Endothelial cell of umbilical vein (primary cell): ENCODE measurements around the gene TEX264. TPM values are rescaled to one million over a fixed set of nuclear protein-coding genes. Genes with fewer than 3 reads are reported as not detected.

Source experiments
- BruUV-seq: library from RNA; stranded (reverse); fragments of 400-500 nt; replicated peaks from 2 replicates; lab custom pipeline; 2021; lab: Mats Ljungman, UMichigan
- CTCF ChIA-PET: fragments of 300-600, 350-600 bp; sonication (Branson Sonifier 250); formaldehyde crosslinking; loops from one replicate; lab custom pipeline; 2021; ENCODE audit warnings: antibody characterized with exemption, inconsistent platforms; lab: Charles Lee
- POLR2A ChIA-PET: fragments of 300-600, 350-600 bp; sonication (Branson Sonifier 250); formaldehyde crosslinking; loops from one replicate; lab custom pipeline; 2021; ENCODE audit warnings: antibody characterized with exemption, inconsistent platforms; lab: Charles Lee
- DNase-seq: peaks from one replicate; pipeline ENCODE4 v3.0.0-alpha.2; 2011; ENCODE audit warnings: low read depth, low spot score
- FAIRE-seq: peaks from 2 replicates; lab custom pipeline; 2011; peaks lifted over from hg19 to GRCh38; lab: Jason Lieb, UNC
- H2AFZ ChIP-seq: 2 replicates; pipeline ENCODE4 v1.6.0; 2012; ENCODE audit warnings: low read depth, low read length, control low read depth, inconsistent platforms
- H3K27ac ChIP-seq: 2 replicates; pipeline ENCODE4 v1.5.1; 2011; ENCODE audit warnings: low read depth, mild to moderate bottlenecking, control low read depth, low read length, moderate library complexity; ENCODE audit not compliant: insufficient read depth
- H3K27me3 ChIP-seq, 2 experiments: 2 replicates each; pipeline versions ENCODE4 v1.6.0 to v1.6.1; 2011; ENCODE audit warnings: low read length in 2 of 2, mixed read lengths in 1 of 2; ENCODE audit not compliant: control insufficient read depth in 2 of 2, insufficient read depth in 2 of 2
- H3K36me3 ChIP-seq, 2 experiments: 2 replicates in 1 of 2; 3 replicates in 1 of 2; pipeline ENCODE4 v1.5.1; 2011; ENCODE audit warnings: low read length in 2 of 2, mild to moderate bottlenecking in 1 of 2, moderate library complexity in 1 of 2; ENCODE audit not compliant: control insufficient read depth in 2 of 2, insufficient read depth in 2 of 2; ENCODE audit errors: extremely low read depth in 1 of 2
- H3K4me1 ChIP-seq: 3 replicates; pipeline ENCODE4 v1.5.1; 2011; ENCODE audit warnings: mild to moderate bottlenecking, low read length; ENCODE audit not compliant: control insufficient read depth, insufficient read depth; ENCODE audit errors: extremely low read depth
- H3K4me2 ChIP-seq: 2 replicates; pipeline ENCODE4 v1.6.1; 2011; ENCODE audit warnings: low read length, control low read depth, mixed read lengths; ENCODE audit not compliant: insufficient read depth
- H3K4me3 ChIP-seq, 3 experiments: fragments of 200-600 bp in 1 of 3; sonication (generic), shearing (Covaris generic) in 1 of 3; replicated peaks in 1 of 3; 2 replicates each; pipeline ENCODE4 v1.5.1; 2011 to 2016; ENCODE audit warnings: control low read depth in 3 of 3, low read length in 3 of 3, mild to moderate bottlenecking in 2 of 3, inconsistent platforms in 1 of 3, low read depth in 1 of 3, moderate library complexity in 1 of 3; ENCODE audit not compliant: insufficient read depth in 1 of 3
- H3K79me2 ChIP-seq: 2 replicates; pipeline ENCODE4 v1.6.0; 2012; ENCODE audit warnings: low read length, inconsistent platforms; ENCODE audit not compliant: control insufficient read depth, insufficient read depth
- H3K9ac ChIP-seq: replicated peaks from 2 replicates; pipeline ENCODE3; 2011; ENCODE audit warnings: low read length, control low read depth; ENCODE audit not compliant: insufficient read depth; ENCODE audit errors: extremely low read depth
- H3K9me1 ChIP-seq: replicated peaks from 3 replicates; pipeline ENCODE4 v1.6.0; 2011; ENCODE audit warnings: mild to moderate bottlenecking, low read length; ENCODE audit not compliant: control insufficient read depth, insufficient read depth; ENCODE audit errors: extremely low read depth
- H3K9me3 ChIP-seq: replicated peaks from 2 replicates; pipeline ENCODE4 v1.5.1; 2012; ENCODE audit warnings: low read length, inconsistent platforms; ENCODE audit not compliant: control insufficient read depth, insufficient read depth
- H4K20me1 ChIP-seq: replicated peaks from 2 replicates; pipeline ENCODE3; 2011; ENCODE audit warnings: mild to moderate bottlenecking, low read length; ENCODE audit not compliant: control insufficient read depth, insufficient read depth; ENCODE audit errors: extremely low read depth
- EZH2 ChIP-seq: IDR thresholded peaks from 2 replicates; pipeline ENCODE4 v1.6.1; 2012; ENCODE audit warnings: borderline replicate concordance, low read depth, mild to moderate bottlenecking, moderate library complexity, low read length, inconsistent platforms; ENCODE audit not compliant: severe bottlenecking
- FOS ChIP-seq: IDR thresholded peaks from 2 replicates; pipeline ENCODE4 v1.6.1; 2011; ENCODE audit warnings: mild to moderate bottlenecking, low read length, moderate library complexity, borderline replicate concordance; ENCODE audit not compliant: insufficient read depth
- GATA2 ChIP-seq: IDR thresholded peaks from 2 replicates; pipeline ENCODE4 v1.7.0; 2011; ENCODE audit warnings: low read depth, mild to moderate bottlenecking, moderate library complexity, mixed read lengths, low read length; ENCODE audit not compliant: insufficient read length, insufficient read depth
- JUN ChIP-seq: IDR thresholded peaks from 2 replicates; pipeline ENCODE4 v1.6.1; 2011; ENCODE audit warnings: borderline replicate concordance, low read depth; ENCODE audit not compliant: insufficient read length, insufficient read depth
- MYC ChIP-seq: IDR thresholded peaks from one replicate; pipeline ENCODE4 v1.6.1; 2011; ENCODE audit warnings: mild to moderate bottlenecking, low read depth, low read length
- POLR2A ChIP-seq: IDR thresholded peaks from 2 replicates; pipeline ENCODE4 v1.6.1; 2012; ENCODE audit warnings: low read depth, mild to moderate bottlenecking, control low read depth, low read length
- POLR2AphosphoS5 ChIP-seq: IDR thresholded peaks from 2 replicates; pipeline ENCODE4 v1.6.1; 2012; ENCODE audit warnings: low read depth, mild to moderate bottlenecking, control low read depth, low read length, moderate library complexity; ENCODE audit not compliant: insufficient read depth
- dilution Hi-C: fragments of 300-500 bp; cut with MboI; formaldehyde crosslinking; loops from one replicate; pipeline ENCODE4 v1.15.0; 2019; ENCODE audit warnings: low sequenced_read_pairs; ENCODE audit not compliant: extremely low pct_ligation_motif_present
- intact Hi-C: fragments of 100-400 bp; cut with micrococcal nuclease; formaldehyde crosslinking; loops from one replicate; pipeline ENCODE4 v1.10.0; 2022
- polyA plus RNA-seq, 4 experiments: library from polyadenylated mRNA; depleted of rRNA in 3 of 4; stranded (reverse) in 3 of 4; unstranded in 1 of 4; fragments of >200 nt; gene quantifications; 2 replicates each; pipeline versions ENCODE4 v1.2.1 to v1.2.3, GENCODE V29; 2011 to 2012; ENCODE audit warnings: missing spikeins in 1 of 4
- total RNA-seq: library from RNA; stranded (reverse); gene quantifications from 2 replicates; pipeline ENCODE4 v1.2.3, GENCODE V29; 2021
- TF ChIP-seq, protein P1 (sequence below): IDR thresholded peaks from 2 replicates; pipeline ENCODE4 v1.6.1; 2011; ENCODE audit not compliant: insufficient read depth, insufficient read length
- TF ChIP-seq, protein P2 (sequence below), 2 donors: IDR thresholded peaks; 1 replicate in 1 of 2; 2 replicates in 1 of 2; pipeline ENCODE4 v1.5.1; 2011; ENCODE audit warnings: low read length in 2 of 2, mild to moderate bottlenecking in 2 of 2, moderate library complexity in 2 of 2, control low read depth in 1 of 2, inconsistent platforms in 1 of 2, low read depth in 1 of 2; ENCODE audit not compliant: insufficient read depth in 1 of 2; ENCODE audit errors: extremely low read depth in 1 of 2

The TEX264 gene
- total and polyA plus RNA-seq, 2 donors (not counting 3 experiments of a cell fraction or from before 2014, with no cell fraction given) = 29.0 to 89.7 TPM

DNA sequence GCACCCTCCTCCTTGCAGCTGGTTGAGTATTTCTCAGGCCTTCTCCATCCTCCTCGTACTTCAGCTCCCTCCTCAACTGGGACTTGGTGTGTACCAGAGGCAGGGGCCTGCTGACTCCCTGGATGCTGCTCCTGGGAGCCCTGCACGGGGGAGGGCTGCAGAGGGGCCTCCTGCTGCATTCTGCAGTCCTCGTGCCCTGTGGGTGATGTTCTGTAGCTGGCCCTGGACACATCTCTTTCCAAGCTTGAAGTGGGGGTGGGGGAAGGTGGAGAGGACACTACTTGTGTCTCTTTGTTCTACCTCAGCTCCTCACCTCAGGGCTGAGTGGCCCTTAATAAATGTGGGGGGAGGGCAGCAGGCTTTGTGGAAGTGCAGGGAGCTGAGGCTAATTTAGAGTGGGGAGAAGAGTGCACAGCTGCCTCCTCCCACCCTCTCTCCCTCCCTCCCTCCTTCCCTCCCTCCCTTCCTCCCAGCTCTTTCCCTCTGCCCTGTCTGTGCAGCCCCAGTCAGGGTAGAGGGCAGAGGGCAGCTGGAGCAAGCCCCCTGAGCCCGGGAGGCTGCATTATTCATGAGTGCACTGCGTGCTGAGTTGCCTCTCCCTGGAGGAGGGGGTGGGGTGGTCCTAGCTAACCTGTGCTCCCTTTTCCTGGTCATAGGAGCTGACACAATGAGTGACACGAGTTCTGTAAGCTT lies 32.2 kb downstream of the TEX264 start:
- Histone ChIP-seq H3K4me1 (peaks cover 3% of the 10 kb centered on the region), H3K9me1 (no peaks in the 10 kb centered on the region), H3K27me3 (peaks cover 0 to 9% of the 10 kb centered on the region in 2 experiments), H3K9me3 (no peaks in the 10 kb centered on the region), H3K9ac (no peak overlapping the region), H4K20me1 (no peaks in the 10 kb centered on the region), H3K27ac (no peak overlapping the region), H2AFZ (no peak overlapping the region), H3K4me2 (no peak overlapping the region), H3K36me3 (peaks cover 0 to 9% of the 10 kb centered on the region in 2 experiments), H3K79me2 (no peaks in the 10 kb centered on the region), H3K4me3 (no peak overlapping the region)
- DNase-seq = no peak
- intact Hi-C loops = no loop called here
- dilution Hi-C loops = no loop called here
- TF ChIP-seq, protein P1, sequence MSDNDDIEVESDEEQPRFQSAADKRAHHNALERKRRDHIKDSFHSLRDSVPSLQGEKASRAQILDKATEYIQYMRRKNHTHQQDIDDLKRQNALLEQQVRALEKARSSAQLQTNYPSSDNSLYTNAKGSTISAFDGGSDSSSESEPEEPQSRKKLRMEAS = no peak
- TF ChIP-seq FOS (no peak), EZH2 (no peak), JUN (no peak), GATA2 (no peak), MYC (no peak), POLR2AphosphoS5 (no peak), POLR2A (no peak)
- TF ChIP-seq, protein P2, sequence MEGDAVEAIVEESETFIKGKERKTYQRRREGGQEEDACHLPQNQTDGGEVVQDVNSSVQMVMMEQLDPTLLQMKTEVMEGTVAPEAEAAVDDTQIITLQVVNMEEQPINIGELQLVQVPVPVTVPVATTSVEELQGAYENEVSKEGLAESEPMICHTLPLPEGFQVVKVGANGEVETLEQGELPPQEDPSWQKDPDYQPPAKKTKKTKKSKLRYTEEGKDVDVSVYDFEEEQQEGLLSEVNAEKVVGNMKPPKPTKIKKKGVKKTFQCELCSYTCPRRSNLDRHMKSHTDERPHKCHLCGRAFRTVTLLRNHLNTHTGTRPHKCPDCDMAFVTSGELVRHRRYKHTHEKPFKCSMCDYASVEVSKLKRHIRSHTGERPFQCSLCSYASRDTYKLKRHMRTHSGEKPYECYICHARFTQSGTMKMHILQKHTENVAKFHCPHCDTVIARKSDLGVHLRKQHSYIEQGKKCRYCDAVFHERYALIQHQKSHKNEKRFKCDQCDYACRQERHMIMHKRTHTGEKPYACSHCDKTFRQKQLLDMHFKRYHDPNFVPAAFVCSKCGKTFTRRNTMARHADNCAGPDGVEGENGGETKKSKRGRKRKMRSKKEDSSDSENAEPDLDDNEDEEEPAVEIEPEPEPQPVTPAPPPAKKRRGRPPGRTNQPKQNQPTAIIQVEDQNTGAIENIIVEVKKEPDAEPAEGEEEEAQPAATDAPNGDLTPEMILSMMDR (IDR thresholded peaks at IDR 0.05; ENCODE audit: extremely low read depth in 1 of 2, insufficient read depth in 1 of 2, low read depth in 1 of 2, low read length in 2 of 2) = no peak
- CTCF ChIA-PET = no interaction called here
- no peak for FAIRE-seq
- POLR2A ChIA-PET = no interaction called here
- no TSS peak for BruUV-seq
